Globus pallidus (tissue), 1 donor: ENCODE results near the gene CACHD1.
A peak's percentile ranks its signal among the peaks of the same experiment; 100 is the strongest.

Experiments
- DNase-seq: peaks from one replicate; pipeline ENCODE4 v3.0.0-alpha.2; 2015; ENCODE audit warnings: low spot score

The CACHD1 gene

DNA sequence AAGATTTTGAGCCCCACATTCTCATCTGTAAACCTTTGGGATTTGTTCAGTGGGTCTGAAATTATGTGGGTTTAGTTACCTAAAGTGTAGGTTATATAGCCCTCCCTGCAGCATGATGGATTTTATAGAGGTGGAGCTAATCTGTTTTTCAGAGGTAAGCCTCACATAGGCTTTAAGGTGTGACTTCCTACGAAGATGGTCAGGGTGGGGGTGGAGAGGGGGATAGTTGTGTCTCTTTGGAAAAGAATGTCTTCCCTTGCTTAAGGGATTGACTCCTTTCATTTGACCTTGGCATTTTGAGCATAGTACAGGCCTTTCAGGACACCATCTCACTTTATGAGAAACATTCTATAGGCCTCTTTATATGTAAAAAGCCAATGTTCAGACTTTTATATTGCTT lies 3.4 kb downstream of the CACHD1 start:
- DNase-seq: no peak

DNA sequence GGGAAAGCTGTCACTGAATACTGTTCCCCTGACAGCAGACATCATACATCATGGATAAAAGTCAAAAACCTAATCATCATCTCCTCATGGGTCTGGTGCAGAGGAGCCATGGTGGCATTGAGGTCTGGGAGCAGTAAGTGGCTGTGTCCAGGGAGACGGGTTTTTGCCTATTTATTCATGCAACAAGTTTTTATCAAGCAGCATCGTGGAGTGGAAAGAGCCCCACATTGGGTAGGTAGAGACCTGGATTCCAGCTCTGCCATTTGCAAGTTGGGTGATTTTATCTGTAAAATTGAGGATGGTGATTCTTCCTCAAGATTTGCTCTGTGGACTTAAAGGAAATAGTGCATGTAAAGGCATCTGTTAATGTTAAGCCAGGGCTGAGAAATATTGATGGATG lies 4.2 kb downstream of the CACHD1 start:
- DNase-seq: no peak

DNA sequence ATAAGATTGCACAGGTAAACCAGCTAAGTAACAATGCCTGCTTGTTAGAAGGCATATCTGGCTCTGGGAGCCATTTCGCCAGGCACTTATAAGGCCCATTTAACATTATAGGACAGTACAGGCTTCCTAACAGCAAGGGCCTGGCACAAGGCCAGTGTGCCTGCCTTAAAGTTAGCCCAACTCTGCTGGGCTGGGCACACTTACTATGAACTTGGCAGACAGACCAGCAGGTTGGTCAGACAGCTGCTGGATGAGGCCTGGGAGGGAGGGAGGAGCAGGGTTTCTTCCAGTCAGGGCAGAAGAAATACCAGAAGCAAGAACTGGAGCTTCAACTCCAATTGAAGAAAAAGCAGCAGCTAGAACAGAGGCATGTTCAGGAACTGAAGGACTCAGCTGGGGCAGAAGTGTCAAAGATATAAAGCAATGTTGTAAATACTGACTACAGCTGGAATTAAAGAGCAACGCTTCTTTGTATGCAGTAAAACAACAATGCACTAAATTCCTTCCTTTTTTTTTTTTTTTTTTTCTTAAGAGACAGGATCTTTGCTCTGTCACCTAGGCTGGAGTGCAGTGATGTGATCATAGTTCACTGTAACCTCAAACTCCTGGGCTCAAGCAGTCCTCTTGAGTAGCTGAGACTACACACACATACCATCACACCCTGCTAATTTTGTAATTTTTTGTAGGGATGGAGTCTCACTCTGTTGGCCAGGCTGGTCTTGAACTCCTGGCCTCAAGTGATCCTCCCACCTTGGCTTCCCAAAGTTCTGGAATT lies 4.9 kb downstream of the CACHD1 start:
- DNase-seq: peak; percentile 38

DNA sequence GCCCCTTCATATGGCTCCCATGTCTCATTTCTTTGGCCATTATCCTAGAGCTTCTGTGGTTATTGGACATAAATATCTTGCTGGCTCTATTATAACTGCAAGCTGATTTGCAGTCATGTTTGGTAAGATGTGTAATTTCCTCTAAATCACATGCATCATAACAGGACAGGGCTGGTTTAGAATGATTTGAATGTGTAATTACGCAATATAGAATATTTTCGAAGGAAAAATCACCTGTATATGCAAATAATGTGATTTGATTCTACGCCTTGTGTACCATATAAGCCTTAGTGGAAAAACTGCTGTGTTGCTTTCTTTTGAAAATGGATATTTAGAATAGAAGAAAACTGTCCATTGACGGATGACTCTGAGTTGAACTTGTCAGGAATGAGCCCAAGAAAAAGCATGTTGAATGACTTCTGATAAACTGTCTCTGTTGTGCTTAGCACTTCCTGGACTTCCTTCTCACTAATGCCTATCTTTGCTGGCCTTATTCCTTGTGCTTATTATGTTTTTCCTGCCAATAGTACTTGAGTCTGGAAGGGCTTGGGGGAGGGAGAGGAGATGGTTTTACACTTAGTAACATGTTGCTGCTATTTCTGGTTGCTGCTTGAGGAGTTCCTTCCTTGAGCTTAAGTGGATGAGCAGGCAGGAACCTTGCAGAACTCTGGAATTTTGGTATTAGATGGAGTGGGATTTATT lies 6.5 kb downstream of the CACHD1 start:
- no peak for DNase-seq

DNA sequence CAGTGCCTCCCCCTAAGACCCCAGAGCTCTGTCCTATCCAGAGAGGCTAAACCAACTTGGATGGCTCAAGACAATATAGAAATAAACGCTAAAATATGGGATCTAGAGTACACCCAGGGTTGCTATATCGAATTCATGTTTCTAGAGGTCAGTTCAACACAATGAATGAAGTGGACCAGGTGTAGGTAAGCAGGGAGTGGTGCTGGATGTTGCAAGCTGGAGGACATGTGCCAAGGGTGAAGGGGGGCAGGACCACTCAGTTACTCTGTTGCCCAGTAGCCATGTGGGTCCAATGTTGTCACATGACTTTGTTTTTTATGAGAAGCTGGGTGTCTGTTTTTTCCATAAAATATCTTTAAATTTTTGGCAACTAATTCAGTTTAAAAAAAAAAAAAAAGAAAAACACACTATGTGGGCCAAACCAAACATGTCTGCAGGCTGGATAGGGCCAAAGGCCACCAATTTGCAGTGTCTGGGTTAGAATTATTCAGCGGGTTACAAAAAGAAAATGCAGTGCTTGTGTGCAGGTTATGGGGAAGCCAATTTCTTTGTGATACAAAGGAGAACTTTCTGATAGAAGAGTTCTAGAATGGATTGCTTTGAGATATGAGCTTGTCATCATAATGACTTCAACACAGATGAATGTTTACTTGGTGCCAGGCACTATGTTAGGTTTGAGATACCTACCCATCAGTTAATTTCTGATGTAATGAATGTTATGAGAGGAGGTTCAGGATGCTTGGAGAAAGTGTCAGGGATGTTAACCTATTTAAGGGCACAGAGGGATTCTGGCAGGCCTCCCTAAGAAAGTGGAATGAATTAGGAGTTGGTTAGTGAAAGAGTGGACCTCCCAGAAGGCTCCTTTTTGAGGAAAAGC lies 8.9 kb downstream of the CACHD1 start:
- DNase-seq: no peak

DNA sequence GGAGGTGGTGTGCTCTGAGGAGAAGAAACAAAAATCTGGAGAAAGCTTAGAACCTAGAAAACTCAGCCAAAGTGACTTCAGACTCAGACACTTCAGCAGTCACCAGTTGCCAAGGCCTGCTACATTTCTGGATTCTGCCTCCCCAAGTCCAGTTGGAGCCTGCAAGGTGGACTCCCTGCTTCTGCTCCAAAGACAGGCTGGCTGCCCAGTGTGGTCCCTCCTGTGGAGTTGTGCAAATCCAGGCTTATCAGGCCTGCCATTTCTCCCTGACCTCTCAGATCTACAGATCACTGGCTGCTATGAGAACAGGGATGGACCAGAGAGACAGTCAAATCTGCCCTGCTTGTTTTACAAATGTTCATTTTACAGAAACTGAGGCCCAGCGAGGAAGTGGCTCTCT lies 9.9 kb downstream of the CACHD1 start:
- no peak for DNase-seq

DNA sequence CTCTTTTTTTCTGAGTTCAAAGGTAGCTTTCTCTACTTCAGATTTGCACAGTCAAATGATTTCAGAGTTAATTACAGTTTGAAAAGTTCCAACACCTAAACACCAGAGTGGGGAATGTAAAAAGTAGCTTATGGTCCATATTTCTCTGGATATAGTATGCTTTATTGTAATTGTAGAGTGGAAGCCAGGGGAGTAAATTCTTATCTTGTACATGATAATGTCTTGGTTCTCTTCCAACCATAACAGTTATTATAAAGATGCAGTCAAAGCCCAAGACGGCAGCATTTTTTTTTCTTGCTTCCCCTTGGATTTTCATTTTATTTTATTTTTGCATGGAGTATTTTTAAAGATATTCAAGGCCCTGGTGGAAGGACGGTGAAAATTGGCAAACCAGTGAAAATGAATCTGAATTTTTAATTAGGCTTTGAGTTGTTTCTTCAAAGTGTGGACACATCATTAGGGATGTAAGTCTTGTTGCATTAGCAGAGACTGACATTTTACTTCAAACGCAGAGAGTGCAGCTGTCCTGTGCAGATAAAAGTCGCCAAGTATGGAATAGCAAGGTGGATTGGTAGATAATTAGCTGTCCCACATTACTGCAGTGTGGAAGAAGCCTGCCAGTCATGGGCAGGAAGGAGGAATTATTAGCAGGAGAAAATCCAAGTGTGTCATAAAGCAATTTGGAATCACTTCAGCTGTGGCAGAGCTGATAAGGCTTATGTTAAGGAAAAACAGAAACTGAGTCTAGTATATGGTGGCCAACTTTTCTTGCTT lies 11.3 kb downstream of the CACHD1 start:
- DNase-seq: no peak

DNA sequence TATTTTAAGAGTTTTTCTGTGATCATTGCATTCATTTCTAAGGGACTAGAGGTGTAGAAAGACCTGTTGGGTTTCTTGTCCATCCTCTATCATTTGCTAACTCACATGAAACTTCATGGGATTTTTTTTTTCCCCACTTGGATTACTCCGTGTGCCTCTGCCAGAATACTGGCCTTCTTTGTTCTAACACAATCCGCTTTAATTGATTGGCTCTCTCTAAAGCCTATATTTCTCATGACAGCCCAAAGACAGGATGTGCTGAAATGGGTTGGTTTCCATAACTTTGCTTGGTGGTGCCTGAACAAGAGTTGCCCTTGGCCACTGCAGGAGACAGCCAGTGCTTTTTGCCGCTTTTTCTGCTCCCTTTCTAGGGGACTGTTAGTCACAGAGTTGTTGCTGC lies 12.2 kb downstream of the CACHD1 start:
- no peak for DNase-seq

DNA sequence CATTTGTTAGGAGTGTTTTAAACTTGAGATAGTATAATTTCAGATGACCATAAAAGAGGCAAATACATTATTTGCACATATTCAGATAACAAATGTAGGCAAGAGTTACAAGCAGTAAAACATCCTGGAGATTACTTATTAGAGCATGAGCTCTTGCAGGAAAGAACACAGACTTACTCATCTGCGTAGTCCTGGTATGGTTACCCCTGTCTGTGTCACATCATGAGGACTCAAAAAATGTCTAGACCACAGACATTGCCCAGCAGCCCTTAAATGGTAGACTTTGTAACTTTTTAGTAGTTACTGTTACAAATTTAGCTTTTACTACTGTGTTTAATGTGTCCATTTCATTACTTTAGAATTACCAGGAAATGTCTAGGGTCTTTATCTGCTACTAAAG lies 12.8 kb downstream of the CACHD1 start:
- no peak for DNase-seq

DNA sequence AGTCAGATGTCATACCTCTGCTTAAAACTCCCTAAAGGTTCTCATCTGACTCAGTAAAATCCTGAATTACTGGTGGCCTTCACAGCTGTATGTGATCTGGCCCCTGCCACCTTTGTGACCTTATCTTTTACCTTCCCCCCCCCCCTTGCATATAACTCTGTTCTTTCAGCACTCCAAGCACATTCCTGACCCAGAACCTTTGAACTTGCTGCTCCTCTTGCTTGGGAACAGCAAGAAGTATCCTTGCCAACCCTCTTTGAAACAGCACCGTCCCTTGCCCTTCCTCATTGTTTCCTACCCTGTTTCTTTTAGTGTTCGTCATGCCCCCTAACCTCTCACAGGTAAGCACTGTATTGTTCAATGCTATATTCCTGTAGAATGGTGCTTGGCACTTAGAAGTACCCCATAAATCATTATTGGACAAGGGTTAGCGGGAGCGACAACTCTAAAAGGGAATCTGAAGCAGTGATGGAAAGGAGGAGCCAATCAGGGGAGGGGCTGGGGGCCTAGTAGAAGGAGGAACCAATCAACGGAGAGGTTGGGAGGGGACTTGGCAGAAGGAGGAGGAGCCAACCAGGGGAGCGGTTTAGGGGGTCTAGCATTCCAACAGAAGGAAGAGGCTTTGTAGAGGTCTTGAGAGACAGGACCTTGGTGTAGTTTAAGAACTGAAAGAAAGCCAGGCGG lies 13.9 kb downstream of the CACHD1 start:
- DNase-seq: no peak

DNA sequence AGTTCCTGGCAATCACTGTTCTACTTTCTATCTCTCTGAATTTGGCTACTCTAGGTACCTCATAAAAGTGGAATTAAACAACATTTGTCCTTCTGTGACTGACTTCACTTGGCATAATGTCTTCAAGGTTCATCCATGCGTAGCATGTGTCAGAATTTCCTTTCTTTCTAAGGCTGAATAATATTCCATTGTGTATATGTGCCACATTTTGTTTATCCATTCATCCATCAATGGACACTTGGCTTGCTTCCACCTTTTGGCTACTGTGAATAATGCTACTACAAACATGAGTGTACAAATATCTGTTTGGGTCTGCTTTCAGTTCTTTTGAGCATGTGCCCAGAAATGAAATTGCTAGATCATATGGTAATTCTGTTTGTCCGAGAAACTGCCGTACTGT lies 14.7 kb downstream of the CACHD1 start:
- DNase-seq: no peak

DNA sequence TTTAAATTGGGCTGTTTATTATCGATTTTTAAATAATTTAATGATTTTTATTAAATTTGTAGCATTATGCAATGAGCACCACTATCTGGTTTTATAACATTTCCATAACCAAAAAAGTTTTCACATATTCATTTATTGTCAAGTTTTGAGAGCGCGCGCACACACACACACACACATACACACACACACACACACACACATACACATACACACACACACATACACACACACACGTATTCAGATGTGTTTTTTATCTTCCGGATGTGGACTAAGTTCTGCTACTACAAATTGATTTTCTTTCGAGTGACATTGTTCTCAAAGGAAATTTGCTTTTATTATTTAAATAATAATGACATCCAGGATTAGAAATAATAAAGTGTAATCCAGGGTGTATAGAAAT lies 16.3 kb downstream of the CACHD1 start:
- no peak for DNase-seq

DNA sequence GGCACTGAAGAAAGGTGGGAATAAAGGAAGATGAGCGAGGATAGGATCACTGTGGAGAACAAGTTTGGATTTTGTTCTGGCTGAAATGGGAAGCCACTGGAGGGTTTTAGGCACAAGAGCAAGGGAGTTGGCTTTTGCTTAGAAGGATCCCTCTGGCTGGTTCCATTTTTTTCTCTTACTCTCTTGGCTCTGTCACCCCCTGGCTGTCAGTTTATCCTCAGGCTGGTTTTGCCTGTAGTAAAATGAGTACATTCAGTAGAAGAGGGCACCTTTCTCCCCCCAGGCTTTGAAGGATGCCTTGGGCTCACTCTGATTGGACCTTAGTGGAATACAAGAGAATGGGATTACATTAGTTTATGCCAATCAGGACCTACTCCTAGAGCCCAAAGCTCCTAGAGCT lies 17.1 kb downstream of the CACHD1 start:
- no peak for DNase-seq

DNA sequence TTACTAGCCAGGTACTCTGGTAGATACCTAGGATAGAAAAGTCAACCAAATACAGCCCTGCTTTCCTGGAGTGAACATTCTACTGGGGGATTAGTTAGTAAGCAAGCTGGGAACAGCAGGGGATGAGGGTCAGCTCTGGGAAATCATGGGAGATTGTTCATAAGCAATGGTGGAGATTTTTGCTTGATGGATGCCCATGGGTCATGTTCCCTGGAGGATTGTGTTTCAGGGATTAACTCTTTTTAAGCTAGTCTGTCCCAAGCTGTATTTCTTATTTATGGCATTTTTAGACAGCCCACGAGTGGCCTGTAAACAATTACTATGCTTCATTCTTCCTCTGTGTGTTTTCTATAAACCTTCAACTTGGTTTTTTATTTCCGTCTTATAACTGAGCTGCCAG lies 18.9 kb downstream of the CACHD1 start:
- no peak for DNase-seq

DNA sequence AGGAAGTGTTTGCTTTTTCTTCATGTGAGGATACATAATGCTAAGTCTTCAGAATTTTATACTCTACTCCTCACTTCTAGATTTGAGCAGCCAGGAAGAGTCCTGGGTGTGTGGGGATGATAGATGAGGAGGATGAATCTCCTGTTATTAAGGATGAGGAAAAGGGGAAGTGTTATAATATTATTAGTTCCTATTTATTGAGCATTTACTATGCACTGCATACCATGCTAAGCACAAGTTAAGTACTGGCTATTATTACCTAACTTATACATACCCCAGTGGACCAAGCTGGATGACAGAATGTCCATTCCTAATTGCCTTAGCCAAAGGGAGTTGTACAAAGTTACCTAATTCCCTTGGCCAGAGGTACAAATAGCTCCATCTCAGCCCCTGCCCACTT lies 19.8 kb downstream of the CACHD1 start:
- DNase-seq: no peak

DNA sequence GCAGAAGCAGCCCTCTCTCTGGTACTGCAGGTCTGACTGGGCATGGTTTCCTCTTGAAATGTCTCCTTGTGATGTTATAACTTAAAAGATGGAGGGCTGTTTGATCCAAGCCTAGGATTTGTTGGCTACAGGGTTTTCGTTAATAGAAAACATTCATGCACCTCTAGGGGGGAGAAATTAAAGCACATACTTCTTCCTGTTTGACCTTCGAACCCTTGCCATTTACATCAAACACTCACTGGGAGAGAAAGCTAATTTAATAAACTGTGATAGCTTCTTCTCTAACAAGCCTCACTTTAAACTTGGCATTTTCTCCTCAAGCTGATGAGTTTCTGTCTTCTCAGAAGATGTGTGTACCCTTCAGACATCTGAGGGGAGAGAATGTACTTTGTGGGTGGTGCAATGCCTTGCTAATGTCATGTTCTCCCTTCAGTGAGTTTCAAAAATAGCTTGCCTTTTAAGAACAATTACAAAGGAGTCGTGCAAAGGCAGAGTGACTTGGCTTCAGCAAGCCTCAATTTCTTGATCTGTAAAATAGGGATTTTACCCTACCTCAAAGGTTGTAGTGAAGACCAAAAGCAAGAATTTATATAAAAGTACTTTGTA lies 20.4 kb downstream of the CACHD1 start:
- no peak for DNase-seq

DNA sequence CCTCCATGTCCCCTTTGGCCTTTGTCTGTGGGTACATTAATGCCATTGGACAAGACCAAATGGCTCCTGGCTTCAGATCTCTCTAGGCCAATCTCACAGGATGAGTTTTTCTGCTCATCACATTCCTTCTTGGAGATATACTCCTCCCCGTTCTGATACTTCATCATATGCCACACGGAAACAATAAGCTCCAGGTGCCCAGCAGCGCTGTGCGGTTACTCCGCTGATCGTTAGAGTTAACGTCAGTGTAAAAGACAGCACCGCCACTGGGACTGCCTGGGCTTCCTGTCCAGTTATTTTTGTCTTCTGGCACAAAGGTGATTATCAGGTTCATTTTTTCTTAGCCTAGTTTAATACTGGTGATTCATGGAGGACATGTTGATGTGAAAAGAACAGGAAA lies 22.5 kb downstream of the CACHD1 start:
- DNase-seq: no peak

DNA sequence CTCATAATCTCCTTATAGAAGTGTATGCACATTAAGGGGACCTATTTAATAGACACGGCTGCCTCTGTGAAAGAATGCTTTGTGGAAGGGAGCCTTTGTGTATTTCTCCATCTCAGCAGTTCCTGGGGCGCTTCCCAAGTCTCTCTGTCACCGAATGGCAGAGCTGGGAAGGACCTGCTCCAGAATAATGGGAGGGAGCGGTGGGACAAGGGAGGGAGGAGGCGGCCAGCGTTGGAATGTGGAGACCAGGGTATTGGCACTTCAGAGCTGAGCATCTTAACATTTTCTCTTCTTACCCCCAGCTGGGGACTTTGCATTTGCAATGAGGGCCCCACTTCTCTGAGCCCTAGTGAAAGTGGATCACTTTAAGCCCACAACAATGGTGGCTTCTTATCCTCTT lies 23.9 kb downstream of the CACHD1 start:
- DNase-seq: no peak

DNA sequence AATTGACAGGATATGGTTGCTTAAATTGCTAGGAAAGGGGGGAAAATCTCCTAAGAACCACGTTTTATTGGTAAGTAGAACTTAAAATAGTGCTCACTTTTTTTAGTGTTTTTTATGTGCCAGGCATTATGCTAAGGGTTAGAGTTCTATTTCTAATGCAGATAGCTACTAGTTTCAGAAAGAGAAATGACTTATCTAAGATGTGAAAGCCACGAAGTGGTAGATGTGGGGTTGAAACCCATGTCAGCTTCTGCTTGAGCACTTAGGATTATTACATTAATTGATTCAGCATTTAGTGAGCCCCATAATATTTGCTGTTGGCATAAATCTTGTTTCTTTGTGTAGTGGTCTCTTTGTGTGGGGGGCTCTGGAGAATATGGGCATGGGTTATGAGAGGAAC lies 24.7 kb downstream of the CACHD1 start:
- no peak for DNase-seq

DNA sequence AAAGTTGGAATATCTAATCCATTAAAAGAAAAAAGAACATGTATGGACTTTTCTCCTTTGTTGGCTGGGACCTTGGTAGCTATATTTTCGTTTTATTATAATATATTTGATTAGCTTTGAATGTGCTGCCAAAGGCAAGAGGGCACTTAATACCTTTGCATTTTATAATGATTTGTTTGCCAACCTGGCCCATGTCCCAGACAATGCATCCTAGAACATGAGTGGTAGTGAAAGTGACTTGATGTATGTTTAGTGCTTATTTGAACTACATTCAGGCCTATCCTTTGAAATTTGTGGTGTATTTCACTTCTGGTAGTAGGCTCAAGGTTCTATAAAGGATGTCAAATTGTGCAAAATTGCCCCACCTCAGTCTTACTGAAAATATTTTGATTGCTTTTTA lies 25.9 kb downstream of the CACHD1 start:
- no peak for DNase-seq

DNA sequence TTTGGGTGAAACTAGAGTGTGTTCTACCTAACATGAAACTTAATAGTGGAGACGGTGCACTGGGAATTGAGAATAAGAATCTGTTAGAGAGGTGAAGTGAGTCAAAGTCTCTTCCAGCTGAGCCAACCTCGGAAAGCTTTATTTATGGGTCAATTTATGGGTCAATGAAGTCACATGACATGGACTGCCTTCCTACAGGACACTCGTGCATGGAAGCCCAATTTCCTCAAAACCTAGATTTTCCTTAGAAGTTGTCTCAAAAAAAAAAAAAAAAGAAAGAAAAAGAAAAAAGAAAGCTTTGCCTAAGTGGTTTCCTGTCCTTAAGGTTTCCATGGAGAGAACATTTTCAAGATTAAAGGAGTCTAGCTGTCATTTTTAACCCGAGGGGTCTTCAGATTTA lies 26.7 kb downstream of the CACHD1 start:
- no peak for DNase-seq
